Measurements from ENCODE around the gene RGS16. TPM values are rescaled to one million over a fixed set of nuclear protein-coding genes. Genes with fewer than 3 reads are reported as not detected.
A peak's percentile ranks its signal among the peaks of the same experiment; 100 is the strongest.

Gene RGS16
- polyA plus RNA-seq, 1 of the 3 experiments (the other 2 are of a cell fraction): 0.79 TPM

DNA sequence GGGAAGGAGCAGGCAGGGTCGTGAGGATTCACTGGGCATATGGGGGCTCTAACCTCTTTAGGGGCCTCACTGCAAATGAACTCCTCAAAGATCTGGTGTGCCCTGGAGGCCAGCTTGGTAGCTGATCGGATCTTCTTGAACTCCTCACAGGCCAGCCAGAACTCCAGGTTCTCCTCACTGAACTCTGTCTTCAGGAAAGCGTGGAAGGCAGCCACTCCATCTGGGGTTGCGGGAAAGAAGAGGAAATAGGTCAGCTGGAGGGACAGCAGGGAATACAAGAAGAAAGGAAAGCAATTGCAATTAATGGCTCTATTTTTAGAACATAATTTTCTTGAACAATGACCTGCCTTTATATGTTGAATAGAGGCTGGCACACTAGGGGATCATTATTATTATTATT is 2.3 kb downstream of the RGS16 start:
- Histone ChIP-seq H3K9me2 (no peaks in the 10 kb centered on the region), H3K27ac (ENCODE audit: low read depth in 2 of 2, low read length in 1 of 2) (peak overlapping the region in 1 of 2 experiments; percentile 45; a peak in 2 of 4 replicates), H3K27me3 (ENCODE audit: insufficient read depth) (no peaks in the 10 kb centered on the region), H3K9ac (no peak overlapping the region), H4K20me1 (ENCODE audit: insufficient read depth) (no peaks in the 10 kb centered on the region), H3K4me3 (ENCODE audit: low read depth in 2 of 2, low read length in 1 of 2) (no peak overlapping the region), H3K4me1 (ENCODE audit: control insufficient read depth in 1 of 2, insufficient read depth in 2 of 2, low read depth in 1 of 2, low read length in 1 of 2) (peaks cover 0 to 37% of the 10 kb centered on the region in 2 experiments; a peak in 1 of 4 replicates), H3K36me3 (replicated peaks in 1 of 2; ENCODE audit: control insufficient read depth in 1 of 2, insufficient read depth in 2 of 2, low read length in 1 of 2) (no peaks in the 10 kb centered on the region), H3K9me3 (no peaks in the 10 kb centered on the region), H3K79me2 (ENCODE audit: insufficient read depth) (no peaks in the 10 kb centered on the region), H2AFZ (ENCODE audit: low read depth) (no peak overlapping the region), H3K4me2 (no peak overlapping the region), H3F3A (replicated peaks; ENCODE audit: insufficient read depth) (no peaks in the 10 kb centered on the region)
- CTCF ChIA-PET: interaction anchor here (0.6 to 17.7 kb wide), 30 partner anchors 9 to 235 kb away, joined by 3 to 829 read pairs (median 6); partner anchors contain the start of genes NPL and RNASEL
- DNase-seq: no peak
- POLR2A ChIA-PET: no interaction called here
- 74% methylated on average over 4 of the region's 4 CpGs for WGBS (ENCODE audit: low lambda C conversion rate)
- no peak for TF ChIP-seq GATA2 (CRISPR knock-in tag; IDR thresholded peaks at IDR 0.05)

DNA sequence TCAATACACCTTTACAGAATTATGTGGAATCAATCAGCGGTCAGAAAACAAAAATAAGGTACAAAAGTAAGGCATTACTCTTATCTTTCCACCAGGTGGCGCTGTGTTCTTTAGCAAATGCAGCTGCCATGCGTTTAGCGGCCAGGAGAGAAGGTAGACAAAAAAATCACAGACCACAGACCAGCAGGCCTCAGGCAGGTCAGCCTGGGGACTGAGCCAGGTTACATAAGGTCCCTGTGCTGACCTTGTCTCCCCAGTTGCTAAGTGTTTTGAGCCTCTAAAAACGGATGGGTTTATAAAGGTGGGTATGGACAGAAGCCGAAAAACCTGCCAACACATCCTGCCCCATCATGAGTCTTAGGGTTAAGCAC is 2.8 kb downstream of the RGS16 start:
- POLR2A ChIA-PET: interaction anchor here (1.1 kb wide), 1 partner anchor 181 kb away, joined by 3 read pairs; no protein-coding TSS in a partner anchor

More for the DNA sequence above, 2.8 kb downstream of the RGS16 start:
- CTCF ChIA-PET: interaction anchor here (0.6 to 17.7 kb wide), 39 partner anchors 9 to 626 kb away, joined by 3 to 829 read pairs (median 5); partner anchors contain the start of genes NPL and RNASEL
- Histone ChIP-seq H3K79me2 (ENCODE audit: insufficient read depth) (no peaks in the 10 kb centered on the region), H3K4me3 (ENCODE audit: low read depth in 2 of 2, low read length in 1 of 2) (peak overlapping the region in 1 of 2 experiments; percentile 18; a peak in 1 of 4 replicates), H3K27me3 (ENCODE audit: insufficient read depth) (no peaks in the 10 kb centered on the region), H3K9me3 (no peaks in the 10 kb centered on the region), H4K20me1 (ENCODE audit: insufficient read depth) (no peaks in the 10 kb centered on the region), H2AFZ (ENCODE audit: low read depth) (no peak overlapping the region), H3K27ac (ENCODE audit: low read depth in 2 of 2, low read length in 1 of 2) (peak overlapping the region in 1 of 2 experiments; percentile 45; a peak in 2 of 4 replicates), H3K4me2 (no peak overlapping the region), H3K36me3 (replicated peaks in 1 of 2; ENCODE audit: control insufficient read depth in 1 of 2, insufficient read depth in 2 of 2, low read length in 1 of 2) (no peaks in the 10 kb centered on the region), H3K9ac (no peak overlapping the region), H3K9me2 (no peaks in the 10 kb centered on the region), H3K4me1 (ENCODE audit: control insufficient read depth in 1 of 2, insufficient read depth in 2 of 2, low read depth in 1 of 2, low read length in 1 of 2) (peaks cover 0 to 33% of the 10 kb centered on the region in 2 experiments; a peak in 1 of 4 replicates), H3F3A (replicated peaks; ENCODE audit: insufficient read depth) (no peaks in the 10 kb centered on the region)
- TF ChIP-seq RCOR1 (IDR thresholded peaks at IDR 0.05; ENCODE audit: low read length) (peak; percentile 32; the same call in 1 of the 2 replicates), RAD21 (IDR thresholded peaks at IDR 0.05; ENCODE audit: low read length) (peak; percentile 98), SMC3 (IDR thresholded peaks at IDR 0.05; ENCODE audit: low read depth, low read length) (peak; percentile 98), ZBTB33 (IDR thresholded peaks at IDR 0.05; ENCODE audit: borderline replicate concordance, low read depth) (no peak), CTCF (IDR thresholded peaks at IDR 0.05) (peak; percentile 88), RFX5 (IDR thresholded peaks at IDR 0.05; ENCODE audit: low read length) (0 out of 2 replicates have a peak, but pooled peaks have one; percentile 43), MXI1 (IDR thresholded peaks at IDR 0.05; ENCODE audit: low read depth, low read length) (peak; percentile 72; the same call in 1 of the 2 replicates), EP300 (IDR thresholded peaks at IDR 0.05; ENCODE audit: borderline replicate concordance in 1 of 2, low read depth in 1 of 2, low read length in 1 of 2) (peak in 1 of 2 experiments; percentile 51; a peak in 2 of 4 replicates)
- TF ChIP-seq, protein P1, sequence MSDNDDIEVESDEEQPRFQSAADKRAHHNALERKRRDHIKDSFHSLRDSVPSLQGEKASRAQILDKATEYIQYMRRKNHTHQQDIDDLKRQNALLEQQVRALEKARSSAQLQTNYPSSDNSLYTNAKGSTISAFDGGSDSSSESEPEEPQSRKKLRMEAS (IDR thresholded peaks at IDR 0.05; ENCODE audit: low read depth): peak; percentile 50; the same call in 1 of the 2 replicates
- TF ChIP-seq, protein P2, sequence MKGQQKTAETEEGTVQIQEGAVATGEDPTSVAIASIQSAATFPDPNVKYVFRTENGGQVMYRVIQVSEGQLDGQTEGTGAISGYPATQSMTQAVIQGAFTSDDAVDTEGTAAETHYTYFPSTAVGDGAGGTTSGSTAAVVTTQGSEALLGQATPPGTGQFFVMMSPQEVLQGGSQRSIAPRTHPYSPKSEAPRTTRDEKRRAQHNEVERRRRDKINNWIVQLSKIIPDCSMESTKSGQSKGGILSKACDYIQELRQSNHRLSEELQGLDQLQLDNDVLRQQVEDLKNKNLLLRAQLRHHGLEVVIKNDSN (IDR thresholded peaks at IDR 0.05; ENCODE audit: borderline replicate concordance, low read depth): no peak
- DNase-seq: peak; percentile 81
- 7% methylated on average over 5 of the region's 6 CpGs for WGBS (ENCODE audit: low lambda C conversion rate)
